K562 (cell line): ENCODE measurements around the gene CEP20. TPM values are rescaled to one million over a fixed set of nuclear protein-coding genes. Genes with fewer than 3 reads are reported as not detected.

Source experiments
- BMI1 ChIP-seq: fragments of 150-350 bp; IDR thresholded peaks from 2 replicates; pipeline ENCODE4 v1.6.1; 2014; ENCODE audit warnings: low read length
- BRD9 ChIP-seq: fragments of 450-650 bp; IDR thresholded peaks from 2 replicates; pipeline ENCODE4 v1.6.1; 2018; ENCODE audit warnings: low read depth; ENCODE audit not compliant: partially characterized antibody
- CAMTA2 ChIP-seq: fragments of 250-450 bp; sonication (Bioruptor Pico); conservative IDR thresholded peaks from 2 replicates; pipeline ENCODE4 v1.5.1; 2022
- CBX5 ChIP-seq: IDR thresholded peaks from 2 replicates; pipeline ENCODE4 v1.6.1; 2014; ENCODE audit warnings: low read depth, borderline replicate concordance
- COPS2 ChIP-seq: fragments of 450-650 bp; conservative IDR thresholded peaks from 2 replicates; pipeline ENCODE4 v1.6.1; 2016; ENCODE audit warnings: mild to moderate bottlenecking, moderate library complexity
- CREM ChIP-seq: IDR thresholded peaks from 2 replicates; pipeline ENCODE4 v1.6.1; 2014; ENCODE audit warnings: antibody characterized with exemption, low read depth
- DIDO1 ChIP-seq: fragments of 450-650 bp; IDR thresholded peaks from 2 replicates; pipeline ENCODE4 v1.6.1; 2016; ENCODE audit warnings: low read depth, missing biosample characterization, missing genetic modification characterization
- DMBX1 ChIP-seq: fragments of 250-450 bp; sonication (Bioruptor Pico); IDR thresholded peaks from 2 replicates; pipeline ENCODE4 v1.8.0; 2022; ENCODE audit warnings: inconsistent platforms, mild to moderate bottlenecking, moderate library complexity, borderline replicate concordance
- FOSL1 ChIP-seq: fragments of 200-800 bp; sonication (Bioruptor generic); conservative IDR thresholded peaks from 2 replicates; pipeline ENCODE4 v1.6.1; 2016; ENCODE audit warnings: missing genetic modification characterization, missing compliant biosample characterization
- NR3C1 ChIP-seq: sonication (generic); formaldehyde crosslinking; IDR thresholded peaks from 2 replicates; pipeline ENCODE4 v1.8.1; 2022; ENCODE audit warnings: missing genetic modification reagents
- POLR2AphosphoS5 ChIP-seq: IDR thresholded peaks from 2 replicates; pipeline ENCODE4 v1.6.1; 2011; ENCODE audit warnings: mild to moderate bottlenecking, low read depth, low read length, moderate library complexity; ENCODE audit not compliant: control insufficient read depth, insufficient read depth
- RFX7 ChIP-seq: fragments of 250-450 bp; sonication (Bioruptor Pico); IDR thresholded peaks from 2 replicates; pipeline ENCODE4 v1.5.1; 2021; ENCODE audit warnings: mild to moderate bottlenecking
- SAFB ChIP-seq: fragments of 200-400 bp; formaldehyde crosslinking; IDR thresholded peaks from 2 replicates; pipeline ENCODE4 v1.6.1; 2017; ENCODE audit warnings: low read depth, low read length, borderline replicate concordance
- SREBF1 ChIP-seq: fragments of 150-350 bp; IDR thresholded peaks from 2 replicates; pipeline ENCODE4 v1.6.1; 2014; ENCODE audit warnings: antibody characterized with exemption, low read depth, low read length, borderline replicate concordance
- SRSF3 ChIP-seq: fragments of 200-400 bp; formaldehyde crosslinking; IDR thresholded peaks from 2 replicates; pipeline ENCODE4 v1.6.1; 2016; ENCODE audit warnings: mild to moderate bottlenecking, low read length, moderate library complexity; ENCODE audit not compliant: insufficient read depth
- TARDBP ChIP-seq: fragments of 450-650 bp; IDR thresholded peaks from 2 replicates; pipeline ENCODE4 v1.6.1; 2016
- TBP ChIP-seq: optimal IDR thresholded peaks from 2 replicates; pipeline ENCODE3; 2011; ENCODE audit warnings: low read depth, low read length, improper control_type of control experiment
- TCF7L2 ChIP-seq: fragments of 150-350 bp; IDR thresholded peaks from 2 replicates; pipeline ENCODE4 v1.6.1; 2016; ENCODE audit warnings: low read depth, mild to moderate bottlenecking, low read length, moderate library complexity
- THRAP3 ChIP-seq: fragments of 450-650 bp; IDR thresholded peaks from 2 replicates; pipeline ENCODE4 v1.6.1; 2016; ENCODE audit warnings: mild to moderate bottlenecking, inconsistent platforms, borderline replicate concordance
- U2AF2 ChIP-seq: fragments of 200-400 bp; formaldehyde crosslinking; optimal IDR thresholded peaks from 2 replicates; pipeline ENCODE3; 2017; ENCODE audit warnings: low read depth, mild to moderate bottlenecking, low read length
- ZNF133 ChIP-seq: fragments of 250-450 bp; sonication (Bioruptor Pico); IDR thresholded peaks from 2 replicates; pipeline ENCODE4 v1.4.0; 2020; ENCODE audit warnings: mild to moderate bottlenecking
- polyA plus RNA-seq, 8 experiments: library from polyadenylated mRNA; depleted of rRNA in 4 of 8; stranded (reverse) in 5 of 8; unstranded in 3 of 8; fragments of >200 nt; fragmentation: Nextera tagmentation in 2 of 8; fragmentation: Illumina TruSeq in 1 of 8; extraction: Ambion mirVana in 2 of 8; extraction: Trizol in 1 of 8; gene quantifications; 2 replicates each; pipeline versions ENCODE4 v1.2.1 to v1.2.3, GENCODE V29; 2011 to 2014; ENCODE audit warnings: inconsistent platforms in 1 of 8, missing spikeins in 1 of 8
- total RNA-seq, 7 experiments: library from RNA; depleted of rRNA in 6 of 7; stranded (reverse); fragments of >200 nt in 6 of 7; fragmentation: Illumina TruSeq in 2 of 7; extraction: Trizol in 2 of 7; gene quantifications; 2 replicates each; pipeline versions ENCODE4 v1.2.1 to v1.2.3, GENCODE V29; 2011 to 2021; ENCODE audit warnings: low replicate concordance in 1 of 7
- TF ChIP-seq, protein P1 (sequence below): sonication (generic); IDR thresholded peaks from 2 replicates; pipeline ENCODE4 v1.6.1; 2016
- TF ChIP-seq, protein P2 (sequence below): fragments of 250-450 bp; sonication (Bioruptor Pico); IDR thresholded peaks from 2 replicates; pipeline ENCODE4 v1.8.0; 2021; ENCODE audit warnings: moderate library complexity, mild to moderate bottlenecking, inconsistent platforms
- TF ChIP-seq, protein P3 (sequence below): sonication (generic); formaldehyde crosslinking; IDR thresholded peaks from 2 replicates; pipeline ENCODE4 v1.8.1; 2023; ENCODE audit warnings: mild to moderate bottlenecking, missing genetic modification reagents
- TF ChIP-seq, protein P4 (sequence below): fragments of 450-650 bp; formaldehyde crosslinking; IDR thresholded peaks from 2 replicates; pipeline ENCODE4 v1.4.0; 2022; ENCODE audit warnings: missing genetic modification characterization
- TF ChIP-seq, protein P5 (sequence below): fragments of 200-800 bp; sonication (Bioruptor generic); IDR thresholded peaks from 2 replicates; pipeline ENCODE4 v1.6.1; 2017; ENCODE audit warnings: missing genetic modification characterization, missing compliant biosample characterization

Gene CEP20
- total and polyA plus RNA-seq, 9 of the 15 experiments (the other 6 are each of a cell fraction or from before 2014, with no cell fraction given), result 41.3 to 150 (median 104) TPM

DNA sequence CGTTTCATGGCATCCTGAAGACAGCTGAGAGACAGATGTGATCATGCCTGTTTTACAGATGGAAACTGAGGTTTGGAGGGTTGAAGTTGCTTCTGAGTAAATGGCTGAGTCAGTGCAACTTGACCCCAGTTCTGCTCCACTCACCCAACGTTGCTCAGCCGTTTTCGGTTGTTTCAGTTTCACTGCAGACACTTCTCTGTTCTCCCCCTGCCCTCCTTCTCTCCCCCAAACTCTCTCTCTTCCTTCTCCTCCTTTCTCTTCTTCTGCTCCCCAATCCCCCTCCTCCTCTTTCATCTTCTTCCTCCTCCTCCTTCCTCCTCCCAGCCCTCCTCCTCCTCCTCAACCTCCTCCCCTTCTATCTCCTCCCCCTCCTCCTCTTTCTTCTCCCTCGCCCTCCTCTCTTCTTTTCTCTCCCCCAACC is 9.4 kb upstream of the CEP20 start (continued):
- TF ChIP-seq, protein P1, sequence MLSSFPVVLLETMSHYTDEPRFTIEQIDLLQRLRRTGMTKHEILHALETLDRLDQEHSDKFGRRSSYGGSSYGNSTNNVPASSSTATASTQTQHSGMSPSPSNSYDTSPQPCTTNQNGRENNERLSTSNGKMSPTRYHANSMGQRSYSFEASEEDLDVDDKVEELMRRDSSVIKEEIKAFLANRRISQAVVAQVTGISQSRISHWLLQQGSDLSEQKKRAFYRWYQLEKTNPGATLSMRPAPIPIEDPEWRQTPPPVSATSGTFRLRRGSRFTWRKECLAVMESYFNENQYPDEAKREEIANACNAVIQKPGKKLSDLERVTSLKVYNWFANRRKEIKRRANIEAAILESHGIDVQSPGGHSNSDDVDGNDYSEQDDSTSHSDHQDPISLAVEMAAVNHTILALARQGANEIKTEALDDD, result no peak
- TF ChIP-seq BMI1, result no peak
- no peak for TF ChIP-seq POLR2AphosphoS5
- no peak for TF ChIP-seq CAMTA2 (CRISPR knock-in tag)
- TF ChIP-seq SAFB, result no peak
- TF ChIP-seq DIDO1 (tag), result no peak
- no peak for TF ChIP-seq SRSF3
- no peak for TF ChIP-seq ZNF133 (CRISPR knock-in tag)
- TF ChIP-seq BRD9, result no peak
- TF ChIP-seq THRAP3, result no peak
- no peak for TF ChIP-seq CREM
- no peak for TF ChIP-seq DMBX1
- TF ChIP-seq TCF7L2, result no peak
- TF ChIP-seq, protein P2, sequence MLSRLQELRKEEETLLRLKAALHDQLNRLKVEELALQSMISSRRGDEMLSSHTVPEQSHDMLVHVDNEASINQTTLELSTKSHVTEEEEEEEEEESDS, result no peak
- TF ChIP-seq FOSL1, result no peak
- TF ChIP-seq, protein P3, sequence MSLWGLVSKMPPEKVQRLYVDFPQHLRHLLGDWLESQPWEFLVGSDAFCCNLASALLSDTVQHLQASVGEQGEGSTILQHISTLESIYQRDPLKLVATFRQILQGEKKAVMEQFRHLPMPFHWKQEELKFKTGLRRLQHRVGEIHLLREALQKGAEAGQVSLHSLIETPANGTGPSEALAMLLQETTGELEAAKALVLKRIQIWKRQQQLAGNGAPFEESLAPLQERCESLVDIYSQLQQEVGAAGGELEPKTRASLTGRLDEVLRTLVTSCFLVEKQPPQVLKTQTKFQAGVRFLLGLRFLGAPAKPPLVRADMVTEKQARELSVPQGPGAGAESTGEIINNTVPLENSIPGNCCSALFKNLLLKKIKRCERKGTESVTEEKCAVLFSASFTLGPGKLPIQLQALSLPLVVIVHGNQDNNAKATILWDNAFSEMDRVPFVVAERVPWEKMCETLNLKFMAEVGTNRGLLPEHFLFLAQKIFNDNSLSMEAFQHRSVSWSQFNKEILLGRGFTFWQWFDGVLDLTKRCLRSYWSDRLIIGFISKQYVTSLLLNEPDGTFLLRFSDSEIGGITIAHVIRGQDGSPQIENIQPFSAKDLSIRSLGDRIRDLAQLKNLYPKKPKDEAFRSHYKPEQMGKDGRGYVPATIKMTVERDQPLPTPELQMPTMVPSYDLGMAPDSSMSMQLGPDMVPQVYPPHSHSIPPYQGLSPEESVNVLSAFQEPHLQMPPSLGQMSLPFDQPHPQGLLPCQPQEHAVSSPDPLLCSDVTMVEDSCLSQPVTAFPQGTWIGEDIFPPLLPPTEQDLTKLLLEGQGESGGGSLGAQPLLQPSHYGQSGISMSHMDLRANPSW (CRISPR knock-in tag), result no peak
- TF ChIP-seq, protein P4, sequence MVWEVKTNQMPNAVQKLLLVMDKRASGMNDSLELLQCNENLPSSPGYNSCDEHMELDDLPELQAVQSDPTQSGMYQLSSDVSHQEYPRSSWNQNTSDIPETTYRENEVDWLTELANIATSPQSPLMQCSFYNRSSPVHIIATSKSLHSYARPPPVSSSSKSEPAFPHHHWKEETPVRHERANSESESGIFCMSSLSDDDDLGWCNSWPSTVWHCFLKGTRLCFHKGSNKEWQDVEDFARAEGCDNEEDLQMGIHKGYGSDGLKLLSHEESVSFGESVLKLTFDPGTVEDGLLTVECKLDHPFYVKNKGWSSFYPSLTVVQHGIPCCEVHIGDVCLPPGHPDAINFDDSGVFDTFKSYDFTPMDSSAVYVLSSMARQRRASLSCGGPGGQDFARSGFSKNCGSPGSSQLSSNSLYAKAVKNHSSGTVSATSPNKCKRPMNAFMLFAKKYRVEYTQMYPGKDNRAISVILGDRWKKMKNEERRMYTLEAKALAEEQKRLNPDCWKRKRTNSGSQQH, result 0 out of 2 replicates have a peak, but pooled peaks have one; percentile 15
- TF ChIP-seq TARDBP, result no peak
- no peak for TF ChIP-seq RFX7 (CRISPR knock-in tag)
- no peak for TF ChIP-seq CBX5
- no peak for TF ChIP-seq NR3C1 (CRISPR knock-in tag)
- TF ChIP-seq U2AF2, result no peak
- TF ChIP-seq TBP, result no peak
- TF ChIP-seq COPS2, result no peak
- TF ChIP-seq SREBF1, result no peak
- TF ChIP-seq, protein P5, sequence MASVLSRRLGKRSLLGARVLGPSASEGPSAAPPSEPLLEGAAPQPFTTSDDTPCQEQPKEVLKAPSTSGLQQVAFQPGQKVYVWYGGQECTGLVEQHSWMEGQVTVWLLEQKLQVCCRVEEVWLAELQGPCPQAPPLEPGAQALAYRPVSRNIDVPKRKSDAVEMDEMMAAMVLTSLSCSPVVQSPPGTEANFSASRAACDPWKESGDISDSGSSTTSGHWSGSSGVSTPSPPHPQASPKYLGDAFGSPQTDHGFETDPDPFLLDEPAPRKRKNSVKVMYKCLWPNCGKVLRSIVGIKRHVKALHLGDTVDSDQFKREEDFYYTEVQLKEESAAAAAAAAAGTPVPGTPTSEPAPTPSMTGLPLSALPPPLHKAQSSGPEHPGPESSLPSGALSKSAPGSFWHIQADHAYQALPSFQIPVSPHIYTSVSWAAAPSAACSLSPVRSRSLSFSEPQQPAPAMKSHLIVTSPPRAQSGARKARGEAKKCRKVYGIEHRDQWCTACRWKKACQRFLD (CRISPR knock-in tag), result no peak
